A549 (cell line): ENCODE results near the gene SEMA4B. TPM values are rescaled to one million over a fixed set of nuclear protein-coding genes. Genes with fewer than 3 reads are reported as not detected.

Source experiments
- CBX2 ChIP-seq: fragments of 200-600 bp; sonication (generic); IDR thresholded peaks from 2 replicates; pipeline ENCODE4 v1.6.1; 2016; ENCODE audit warnings: low read depth, mild to moderate bottlenecking, borderline replicate concordance
- CHD4 ChIP-seq: fragments of 200-600 bp; sonication (generic); IDR thresholded peaks from 2 replicates; pipeline ENCODE4 v1.6.1; 2016; ENCODE audit warnings: antibody characterized with exemption, mild to moderate bottlenecking, borderline replicate concordance
- EP300 ChIP-seq, 2 experiments: fragments of >200 bp; sonication (Bioruptor Twin); formaldehyde crosslinking; IDR thresholded peaks; 2 replicates in 1 of 2; 3 replicates in 1 of 2; pipeline ENCODE4 v1.6.1; 2016 to 2017
- FOXS1 ChIP-seq: fragments of 250-450 bp; sonication (Bioruptor Pico); IDR thresholded peaks from 2 replicates; pipeline ENCODE4 v1.5.0; 2020; ENCODE audit warnings: mild to moderate bottlenecking, moderate library complexity
- JUN ChIP-seq, 2 experiments: fragments of >200 bp; sonication (Bioruptor Twin); formaldehyde crosslinking; IDR thresholded peaks; 2 replicates in 1 of 2; 3 replicates in 1 of 2; pipeline ENCODE4 v1.6.1; 2016 to 2017
- JUNB ChIP-seq: fragments of >200 bp; sonication (Bioruptor Twin); formaldehyde crosslinking; IDR thresholded peaks from 2 replicates; pipeline ENCODE4 v1.6.1; 2016
- MAZ ChIP-seq: fragments of 150-350 bp; IDR thresholded peaks from 2 replicates; pipeline ENCODE4 v1.6.1; 2014; ENCODE audit warnings: antibody characterized with exemption, low read depth, low read length, borderline replicate concordance
- NFE2L2 ChIP-seq: fragments of 150-350 bp; conservative IDR thresholded peaks from 2 replicates; pipeline ENCODE4 v1.6.1; 2014; ENCODE audit warnings: low read length
- NPAS2 ChIP-seq: fragments of 250-450 bp; sonication (Bioruptor Pico); IDR thresholded peaks from 2 replicates; pipeline ENCODE4 v1.8.0; 2022; ENCODE audit warnings: mild to moderate bottlenecking, moderate library complexity, borderline replicate concordance
- PHF8 ChIP-seq: fragments of 200-600 bp; sonication (generic); IDR thresholded peaks from 2 replicates; pipeline ENCODE4 v1.6.1; 2016; ENCODE audit warnings: low read depth, mild to moderate bottlenecking, antibody characterized with exemption, moderate library complexity, borderline replicate concordance
- POLR2AphosphoS2 ChIP-seq: conservative IDR thresholded peaks from 2 replicates; pipeline ENCODE4 v1.6.1; 2012; ENCODE audit warnings: low read length, improper control_type of control experiment, inconsistent platforms
- RAD21 ChIP-seq, 2 experiments: fragments of >200 bp in 1 of 2; sonication (Bioruptor Twin) in 1 of 2; formaldehyde crosslinking in 1 of 2; IDR thresholded peaks in 1 of 2; conservative IDR thresholded peaks in 1 of 2; 2 replicates in 1 of 2; 3 replicates in 1 of 2; pipeline ENCODE4 v1.6.1; 2012 to 2018; ENCODE audit warnings: inconsistent platforms in 1 of 2
- RNF2 ChIP-seq: fragments of 200-600 bp; sonication (generic); IDR thresholded peaks from 2 replicates; pipeline ENCODE4 v1.6.1; 2016; ENCODE audit warnings: low read depth, mild to moderate bottlenecking, antibody characterized with exemption, moderate library complexity, borderline replicate concordance
- TP53 ChIP-seq: fragments of 250-450 bp; sonication (Bioruptor Pico); IDR thresholded peaks from 2 replicates; pipeline ENCODE4 v1.5.0; 2021; ENCODE audit warnings: mild to moderate bottlenecking, moderate library complexity
- ZNF302 ChIP-seq: fragments of 250-450 bp; sonication (Bioruptor Pico); IDR thresholded peaks from 2 replicates; pipeline ENCODE4 v1.9.0; 2021; ENCODE audit warnings: inconsistent platforms, mild to moderate bottlenecking, moderate library complexity
- polyA plus RNA-seq, 4 experiments: library from polyadenylated mRNA; depleted of rRNA in 3 of 4; stranded (reverse); fragments of >200 nt; fragmentation: RNase III in 1 of 4; extraction: RNeasy Plus Mini Kit Qiagen cat#74134 plus additional on column Dnase treatment in 1 of 4; gene quantifications; 2 replicates in 3 of 4; 3 replicates in 1 of 4; pipeline ENCODE4 v1.2.3, GENCODE V29; 2011 to 2017
- TF ChIP-seq, protein P1 (sequence below): fragments of 200-600 bp; sonication (generic); IDR thresholded peaks from 2 replicates; pipeline ENCODE4 v1.6.1; 2016; ENCODE audit warnings: antibody characterized with exemption, mild to moderate bottlenecking, moderate library complexity
- TF ChIP-seq, protein P2 (sequence below): fragments of >200 bp; sonication (Bioruptor Twin); formaldehyde crosslinking; IDR thresholded peaks from 2 replicates; pipeline ENCODE4 v1.6.1; 2016
- TF ChIP-seq, protein P3 (sequence below): IDR thresholded peaks from 2 replicates; pipeline ENCODE4 v1.6.1; 2012; ENCODE audit warnings: low read depth, borderline replicate concordance
- TF ChIP-seq, protein P4 (sequence below): fragments of >200 bp; sonication (Bioruptor Twin); formaldehyde crosslinking; IDR thresholded peaks from 3 replicates; pipeline ENCODE4 v1.5.1; 2016
- TF ChIP-seq, protein P5 (sequence below): IDR thresholded peaks from 2 replicates; pipeline ENCODE4 v1.6.1; 2012
- TF ChIP-seq, protein P6 (sequence below): fragments of 250-450 bp; sonication (Bioruptor Pico); IDR thresholded peaks from 2 replicates; pipeline ENCODE4 v1.5.0; 2020; ENCODE audit warnings: low read depth, mild to moderate bottlenecking, moderate library complexity
- TF ChIP-seq, protein P7 (sequence below): fragments of 250-450 bp; sonication (Bioruptor Pico); IDR thresholded peaks from 2 replicates; pipeline ENCODE4 v1.5.0; 2021; ENCODE audit warnings: mild to moderate bottlenecking, moderate library complexity, borderline replicate concordance

The SEMA4B gene
- polyA plus RNA-seq, 2 of the 4 experiments (the other 2 are of a cell fraction) = 45.3 to 47.1 TPM

DNA sequence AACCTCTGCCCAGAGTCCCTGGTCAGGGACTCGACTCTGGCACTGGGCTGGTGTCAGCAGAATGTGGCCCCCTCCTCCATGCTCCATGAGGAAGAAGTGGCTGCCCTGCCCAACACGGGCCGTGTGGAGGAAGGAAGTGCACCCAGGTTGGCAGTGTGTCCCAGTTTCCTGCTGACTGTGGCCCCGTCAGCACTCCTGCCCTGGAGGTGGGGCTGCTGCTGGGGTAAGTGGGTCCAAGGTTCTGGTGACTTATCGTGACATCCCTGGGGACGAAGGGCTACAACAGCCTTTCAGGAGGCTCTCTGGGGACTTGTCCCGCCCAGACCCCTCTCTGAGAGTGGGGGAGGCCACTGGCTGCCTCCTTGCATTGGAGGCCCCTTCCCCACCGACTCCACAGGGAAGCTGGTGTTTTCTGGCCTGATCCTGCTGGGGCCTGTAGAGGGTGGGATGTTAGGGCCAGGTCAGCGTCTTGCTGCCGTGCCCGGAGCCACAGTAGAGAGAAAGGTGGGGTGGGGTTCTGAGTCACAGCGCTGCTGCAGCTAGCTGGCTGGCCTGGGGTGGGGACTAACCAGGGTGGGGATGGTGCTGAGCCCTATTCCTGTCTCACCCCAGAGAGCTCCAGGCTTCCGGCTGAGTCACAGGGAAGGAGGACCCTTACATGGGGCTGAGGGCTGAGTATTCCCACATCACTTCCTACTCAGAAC is 10.5 kb downstream of the SEMA4B start (continued):
- no peak for TF ChIP-seq RAD21 (conservative IDR thresholded peaks at IDR 0.05 in 1 of 2, IDR thresholded peaks at IDR 0.05 in 1 of 2)
- no peak for TF ChIP-seq FOXS1 (CRISPR knock-in tag)
- TF ChIP-seq RNF2 = no peak
- TF ChIP-seq, protein P1, sequence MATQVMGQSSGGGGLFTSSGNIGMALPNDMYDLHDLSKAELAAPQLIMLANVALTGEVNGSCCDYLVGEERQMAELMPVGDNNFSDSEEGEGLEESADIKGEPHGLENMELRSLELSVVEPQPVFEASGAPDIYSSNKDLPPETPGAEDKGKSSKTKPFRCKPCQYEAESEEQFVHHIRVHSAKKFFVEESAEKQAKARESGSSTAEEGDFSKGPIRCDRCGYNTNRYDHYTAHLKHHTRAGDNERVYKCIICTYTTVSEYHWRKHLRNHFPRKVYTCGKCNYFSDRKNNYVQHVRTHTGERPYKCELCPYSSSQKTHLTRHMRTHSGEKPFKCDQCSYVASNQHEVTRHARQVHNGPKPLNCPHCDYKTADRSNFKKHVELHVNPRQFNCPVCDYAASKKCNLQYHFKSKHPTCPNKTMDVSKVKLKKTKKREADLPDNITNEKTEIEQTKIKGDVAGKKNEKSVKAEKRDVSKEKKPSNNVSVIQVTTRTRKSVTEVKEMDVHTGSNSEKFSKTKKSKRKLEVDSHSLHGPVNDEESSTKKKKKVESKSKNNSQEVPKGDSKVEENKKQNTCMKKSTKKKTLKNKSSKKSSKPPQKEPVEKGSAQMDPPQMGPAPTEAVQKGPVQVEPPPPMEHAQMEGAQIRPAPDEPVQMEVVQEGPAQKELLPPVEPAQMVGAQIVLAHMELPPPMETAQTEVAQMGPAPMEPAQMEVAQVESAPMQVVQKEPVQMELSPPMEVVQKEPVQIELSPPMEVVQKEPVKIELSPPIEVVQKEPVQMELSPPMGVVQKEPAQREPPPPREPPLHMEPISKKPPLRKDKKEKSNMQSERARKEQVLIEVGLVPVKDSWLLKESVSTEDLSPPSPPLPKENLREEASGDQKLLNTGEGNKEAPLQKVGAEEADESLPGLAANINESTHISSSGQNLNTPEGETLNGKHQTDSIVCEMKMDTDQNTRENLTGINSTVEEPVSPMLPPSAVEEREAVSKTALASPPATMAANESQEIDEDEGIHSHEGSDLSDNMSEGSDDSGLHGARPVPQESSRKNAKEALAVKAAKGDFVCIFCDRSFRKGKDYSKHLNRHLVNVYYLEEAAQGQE = no peak
- peak in 1 of 2 experiments; percentile 53; a peak in 3 of 5 replicates for TF ChIP-seq JUN (IDR thresholded peaks at IDR 0.05)
- no peak for TF ChIP-seq POLR2AphosphoS2
- TF ChIP-seq JUNB = no peak
- no peak for TF ChIP-seq NPAS2 (CRISPR knock-in tag)
- TF ChIP-seq, protein P2, sequence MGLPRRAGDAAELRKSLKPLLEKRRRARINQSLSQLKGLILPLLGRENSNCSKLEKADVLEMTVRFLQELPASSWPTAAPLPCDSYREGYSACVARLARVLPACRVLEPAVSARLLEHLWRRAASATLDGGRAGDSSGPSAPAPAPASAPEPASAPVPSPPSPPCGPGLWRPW = no peak
- TF ChIP-seq, protein P3, sequence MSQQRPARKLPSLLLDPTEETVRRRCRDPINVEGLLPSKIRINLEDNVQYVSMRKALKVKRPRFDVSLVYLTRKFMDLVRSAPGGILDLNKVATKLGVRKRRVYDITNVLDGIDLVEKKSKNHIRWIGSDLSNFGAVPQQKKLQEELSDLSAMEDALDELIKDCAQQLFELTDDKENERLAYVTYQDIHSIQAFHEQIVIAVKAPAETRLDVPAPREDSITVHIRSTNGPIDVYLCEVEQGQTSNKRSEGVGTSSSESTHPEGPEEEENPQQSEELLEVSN = no peak
- 0 out of 2 replicates have a peak, but pooled peaks have one; percentile 14 for TF ChIP-seq NFE2L2
- no peak for TF ChIP-seq EP300 (IDR thresholded peaks at IDR 0.05)
- no peak for TF ChIP-seq MAZ
- TF ChIP-seq, protein P4, sequence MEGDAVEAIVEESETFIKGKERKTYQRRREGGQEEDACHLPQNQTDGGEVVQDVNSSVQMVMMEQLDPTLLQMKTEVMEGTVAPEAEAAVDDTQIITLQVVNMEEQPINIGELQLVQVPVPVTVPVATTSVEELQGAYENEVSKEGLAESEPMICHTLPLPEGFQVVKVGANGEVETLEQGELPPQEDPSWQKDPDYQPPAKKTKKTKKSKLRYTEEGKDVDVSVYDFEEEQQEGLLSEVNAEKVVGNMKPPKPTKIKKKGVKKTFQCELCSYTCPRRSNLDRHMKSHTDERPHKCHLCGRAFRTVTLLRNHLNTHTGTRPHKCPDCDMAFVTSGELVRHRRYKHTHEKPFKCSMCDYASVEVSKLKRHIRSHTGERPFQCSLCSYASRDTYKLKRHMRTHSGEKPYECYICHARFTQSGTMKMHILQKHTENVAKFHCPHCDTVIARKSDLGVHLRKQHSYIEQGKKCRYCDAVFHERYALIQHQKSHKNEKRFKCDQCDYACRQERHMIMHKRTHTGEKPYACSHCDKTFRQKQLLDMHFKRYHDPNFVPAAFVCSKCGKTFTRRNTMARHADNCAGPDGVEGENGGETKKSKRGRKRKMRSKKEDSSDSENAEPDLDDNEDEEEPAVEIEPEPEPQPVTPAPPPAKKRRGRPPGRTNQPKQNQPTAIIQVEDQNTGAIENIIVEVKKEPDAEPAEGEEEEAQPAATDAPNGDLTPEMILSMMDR = no peak
- TF ChIP-seq, protein P5, sequence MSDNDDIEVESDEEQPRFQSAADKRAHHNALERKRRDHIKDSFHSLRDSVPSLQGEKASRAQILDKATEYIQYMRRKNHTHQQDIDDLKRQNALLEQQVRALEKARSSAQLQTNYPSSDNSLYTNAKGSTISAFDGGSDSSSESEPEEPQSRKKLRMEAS = peak; percentile 19; the same call in 1 of the 2 replicates
- no peak; the same call in 1 of the 2 replicates for TF ChIP-seq TP53 (CRISPR knock-in tag)
- no peak for TF ChIP-seq ZNF302
- TF ChIP-seq, protein P6, sequence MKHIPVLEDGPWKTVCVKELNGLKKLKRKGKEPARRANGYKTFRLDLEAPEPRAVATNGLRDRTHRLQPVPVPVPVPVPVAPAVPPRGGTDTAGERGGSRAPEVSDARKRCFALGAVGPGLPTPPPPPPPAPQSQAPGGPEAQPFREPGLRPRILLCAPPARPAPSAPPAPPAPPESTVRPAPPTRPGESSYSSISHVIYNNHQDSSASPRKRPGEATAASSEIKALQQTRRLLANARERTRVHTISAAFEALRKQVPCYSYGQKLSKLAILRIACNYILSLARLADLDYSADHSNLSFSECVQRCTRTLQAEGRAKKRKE (CRISPR knock-in tag) = no peak
- no peak for TF ChIP-seq PHF8
- TF ChIP-seq, protein P7, sequence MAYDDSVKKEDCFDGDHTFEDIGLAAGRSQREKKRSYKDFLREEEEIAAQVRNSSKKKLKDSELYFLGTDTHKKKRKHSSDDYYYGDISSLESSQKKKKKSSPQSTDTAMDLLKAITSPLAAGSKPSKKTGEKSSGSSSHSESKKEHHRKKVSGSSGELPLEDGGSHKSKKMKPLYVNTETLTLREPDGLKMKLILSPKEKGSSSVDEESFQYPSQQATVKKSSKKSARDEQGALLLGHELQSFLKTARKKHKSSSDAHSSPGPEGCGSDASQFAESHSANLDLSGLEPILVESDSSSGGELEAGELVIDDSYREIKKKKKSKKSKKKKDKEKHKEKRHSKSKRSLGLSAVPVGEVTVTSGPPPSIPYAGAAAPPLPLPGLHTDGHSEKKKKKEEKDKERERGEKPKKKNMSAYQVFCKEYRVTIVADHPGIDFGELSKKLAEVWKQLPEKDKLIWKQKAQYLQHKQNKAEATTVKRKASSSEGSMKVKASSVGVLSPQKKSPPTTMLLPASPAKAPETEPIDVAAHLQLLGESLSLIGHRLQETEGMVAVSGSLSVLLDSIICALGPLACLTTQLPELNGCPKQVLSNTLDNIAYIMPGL (CRISPR knock-in tag) = no peak
- no peak for TF ChIP-seq CBX2
- no peak for TF ChIP-seq CHD4
